Vagina (tissue), 2 donors: ENCODE data around the gene PSENEN.

Source experiments
- CTCF ChIP-seq, 3 experiments: fragments of 450-650 bp in 2 of 3; fragments of 200-600 bp in 1 of 3; sonication (generic) in 1 of 3; IDR thresholded peaks; one replicate each; pipeline ENCODE4 v1.5.1; 2017 to 2019; ENCODE audit warnings: antibody characterized with exemption in 3 of 3, mild to moderate bottlenecking in 2 of 3, moderate library complexity in 2 of 3
- POLR2A ChIP-seq, 2 donors: fragments of 450-650 bp; IDR thresholded peaks; one replicate each; pipeline ENCODE4 v1.6.1; 2017; ENCODE audit warnings: antibody characterized with exemption in 2 of 2, mild to moderate bottlenecking in 2 of 2, moderate library complexity in 2 of 2
- POLR2AphosphoS5 ChIP-seq, 2 donors: sonication (generic); formaldehyde crosslinking; IDR thresholded peaks; one replicate each; pipeline ENCODE4 v1.9.0; 2017; ENCODE audit warnings: antibody characterized with exemption in 2 of 2, mild to moderate bottlenecking in 2 of 2, low read depth in 1 of 2; ENCODE audit not compliant: insufficient read depth in 1 of 2

DNA sequence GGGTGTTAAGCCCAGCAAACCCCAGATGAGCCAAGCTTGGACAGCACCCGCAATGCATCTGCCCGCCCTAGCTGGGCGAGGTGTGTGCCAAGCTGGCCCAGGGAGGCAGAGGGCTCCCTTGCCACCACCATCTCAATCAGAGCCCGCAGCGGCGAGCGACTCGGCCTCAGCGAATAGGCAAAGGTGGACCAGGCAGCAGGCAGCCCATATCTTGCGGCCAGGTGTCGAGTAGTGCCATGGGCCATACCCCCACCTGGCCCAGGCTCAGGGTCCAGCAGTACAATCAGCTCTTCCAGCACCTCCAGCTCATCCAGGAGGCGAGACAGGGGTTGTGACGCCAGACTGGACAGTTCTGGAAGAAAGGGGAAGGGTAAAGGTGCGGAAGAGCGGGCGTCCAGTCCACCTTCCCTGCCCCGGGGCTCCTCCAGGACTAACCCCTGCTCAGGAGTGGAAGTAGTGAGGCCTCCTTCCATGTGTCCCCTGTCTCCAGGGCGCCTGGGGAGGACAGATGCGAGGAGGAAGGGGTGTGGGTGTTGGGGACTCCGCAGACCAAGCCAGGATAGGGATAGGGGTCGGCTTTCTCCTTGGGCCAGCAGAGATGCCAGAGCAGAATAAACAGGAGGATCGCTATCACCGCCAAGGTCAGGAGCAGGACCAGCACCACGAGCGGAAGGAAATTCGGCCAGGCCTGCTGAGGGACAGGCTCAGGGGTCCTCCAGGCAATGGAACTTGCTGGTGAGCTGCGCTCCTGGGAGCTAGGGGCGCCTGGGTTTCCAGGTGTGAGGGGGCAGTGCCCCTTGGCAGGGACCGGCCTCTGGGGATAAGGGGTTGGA is 6.0 kb upstream of the PSENEN start:
- TF ChIP-seq CTCF (IDR thresholded peaks at IDR 0.05), result no peak
- TF ChIP-seq POLR2A (IDR thresholded peaks at IDR 0.05), result no peak
- no peak for TF ChIP-seq POLR2AphosphoS5 (IDR thresholded peaks at IDR 0.05; ENCODE audit: insufficient read depth in 1 of 2, low read depth in 1 of 2)
